ENCODE data around the gene MS4A5.

MS4A5 gene

DNA sequence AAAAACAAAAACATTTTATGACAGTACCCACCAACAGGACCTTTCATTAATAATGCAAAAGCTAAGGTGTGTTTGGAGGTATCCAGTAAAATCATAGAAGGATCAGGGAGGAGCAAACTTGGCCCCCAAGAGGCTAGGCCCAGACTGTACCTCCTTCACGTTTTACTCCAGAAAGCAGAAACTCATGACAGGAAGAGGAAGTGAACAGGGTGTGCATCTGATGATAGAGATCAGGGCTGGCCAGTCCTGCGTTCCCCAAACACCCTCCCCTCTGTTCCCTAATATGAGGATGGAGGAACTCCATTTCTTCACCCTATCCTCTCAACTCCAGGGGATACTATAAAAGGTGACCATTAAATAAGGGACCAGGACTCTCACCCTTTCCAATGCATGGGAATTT is 53.0 kb downstream of the MS4A5 start:
- DNase-seq (ENCODE audit: low read depth in 2 of 2) = no peak

DNA sequence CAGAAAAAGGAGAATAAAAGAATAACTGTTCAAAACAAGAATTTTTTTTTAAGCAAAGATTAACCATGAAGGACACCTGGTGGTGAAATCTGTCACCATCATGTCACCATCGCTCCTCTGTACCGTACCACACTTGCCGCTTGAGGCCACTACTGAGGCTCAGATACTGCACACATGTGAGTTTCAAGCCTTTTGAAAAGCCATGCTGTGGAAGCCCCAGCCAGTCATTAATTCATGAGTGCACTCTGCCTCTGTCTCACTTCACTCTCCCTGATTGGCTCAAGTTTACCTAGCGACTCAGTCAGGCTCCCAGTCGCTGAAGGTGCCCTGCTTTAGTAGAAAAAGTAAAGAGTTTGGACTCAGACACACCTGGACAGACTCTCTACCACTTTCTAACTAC is 56.6 kb downstream of the MS4A5 start:
- no peak for DNase-seq (ENCODE audit: low read depth in 2 of 2)

DNA sequence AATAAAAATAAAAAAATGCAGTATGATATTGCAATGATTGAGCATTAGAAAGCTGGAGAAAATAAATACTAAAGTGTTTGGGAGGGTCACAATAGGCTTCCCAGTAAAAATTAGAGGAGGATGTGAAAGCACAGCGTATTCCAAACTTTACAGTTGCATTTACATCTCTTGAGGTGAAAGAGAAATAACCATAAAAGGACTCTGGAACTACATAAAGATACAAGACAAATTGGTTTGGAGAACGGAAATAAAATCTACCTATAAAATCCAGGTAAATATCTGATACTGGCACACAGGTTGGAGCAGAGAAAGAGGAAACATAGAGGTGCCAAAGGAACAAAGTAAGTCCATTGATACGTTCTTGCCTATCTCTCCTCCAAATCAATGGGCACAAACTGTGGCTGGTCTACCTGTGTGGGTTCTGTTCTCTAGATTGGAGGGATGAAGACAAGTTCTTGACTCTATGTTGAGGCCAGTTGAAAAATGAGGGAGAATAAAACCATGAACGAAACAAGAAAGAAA is 63.2 kb downstream of the MS4A5 start, which contains the start of gene MS4A12:
Gene MS4A12, plus strand, starts transcription at position 291 of the 522 bp plus-strand sequence. CDS start 4,541 bp downstream, outside the sequence.
- no peak for DNase-seq (ENCODE audit: low read depth in 2 of 2)

DNA sequence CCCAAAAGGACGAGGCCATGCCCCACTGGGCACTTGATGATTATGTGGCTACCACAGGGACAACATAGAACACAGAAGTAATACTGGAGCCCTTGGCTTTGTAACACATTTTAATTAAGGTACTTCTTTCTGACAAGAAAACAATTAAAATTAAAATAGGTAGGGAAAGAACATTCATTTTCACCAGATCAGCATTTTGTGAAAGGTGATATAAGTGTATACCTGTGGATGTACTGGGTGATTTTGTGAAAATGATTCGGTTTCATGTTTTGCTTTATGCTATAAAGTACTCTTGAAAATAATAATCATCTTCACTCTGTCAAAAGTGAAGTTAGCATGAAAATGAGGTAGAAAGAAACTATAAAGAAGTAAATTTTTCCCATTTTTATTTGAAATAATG is 64.1 kb downstream of the MS4A5 start:
- no peak for DNase-seq (ENCODE audit: low read depth in 2 of 2)
